WTC11 (cell line): ENCODE data around the gene ACHE. TPM values are rescaled to one million over a fixed set of nuclear protein-coding genes. Genes with fewer than 3 reads are reported as not detected.

Experiments used
- ATF3 ChIP-seq: sonication (generic); formaldehyde crosslinking; conservative IDR thresholded peaks from 2 replicates; pipeline ENCODE4 v1.8.1; 2022; ENCODE audit warnings: mild to moderate bottlenecking, missing genetic modification reagents
- CREB1 ChIP-seq: sonication (generic); formaldehyde crosslinking; IDR thresholded peaks from 2 replicates; pipeline ENCODE4 v1.8.0; 2023; ENCODE audit warnings: mild to moderate bottlenecking, missing genetic modification reagents
- ELF4 ChIP-seq: sonication (generic); formaldehyde crosslinking; IDR thresholded peaks from 2 replicates; pipeline ENCODE4 v1.8.1; 2022; ENCODE audit warnings: low read depth, mild to moderate bottlenecking, moderate library complexity, missing genetic modification reagents
- ERG ChIP-seq: fragments of 250-450 bp; sonication (Bioruptor Pico); IDR thresholded peaks from 2 replicates; pipeline ENCODE4 v1.8.0; 2021; ENCODE audit warnings: mild to moderate bottlenecking
- ETV6 ChIP-seq: sonication (generic); formaldehyde crosslinking; IDR thresholded peaks from 2 replicates; pipeline ENCODE4 v1.8.1; 2022; ENCODE audit warnings: mild to moderate bottlenecking, missing genetic modification reagents
- FOXP4 ChIP-seq: sonication (generic); formaldehyde crosslinking; IDR thresholded peaks from 2 replicates; pipeline ENCODE4 v1.8.0; 2022; ENCODE audit warnings: mild to moderate bottlenecking, missing genetic modification reagents
- HMGXB4 ChIP-seq: sonication (generic); formaldehyde crosslinking; IDR thresholded peaks from 2 replicates; pipeline ENCODE4 v1.8.1; 2023; ENCODE audit warnings: mild to moderate bottlenecking, moderate library complexity, missing genetic modification reagents
- IRF1 ChIP-seq: sonication (generic); formaldehyde crosslinking; IDR thresholded peaks from 2 replicates; pipeline ENCODE4 v1.8.0; 2023; ENCODE audit warnings: missing genetic modification reagents
- KAT7 ChIP-seq: sonication (generic); formaldehyde crosslinking; IDR thresholded peaks from 2 replicates; pipeline ENCODE4 v1.8.1; 2023; ENCODE audit warnings: missing genetic modification reagents, mild to moderate bottlenecking, borderline replicate concordance
- MLX ChIP-seq: sonication (generic); formaldehyde crosslinking; IDR thresholded peaks from 2 replicates; pipeline ENCODE4 v1.8.1; 2023; ENCODE audit warnings: mild to moderate bottlenecking, missing genetic modification reagents, moderate library complexity
- MYBL2 ChIP-seq: sonication (generic); formaldehyde crosslinking; IDR thresholded peaks from 2 replicates; pipeline ENCODE4 v1.8.1; 2023; ENCODE audit warnings: mild to moderate bottlenecking, moderate library complexity, missing genetic modification reagents
- NR3C1 ChIP-seq: sonication (generic); formaldehyde crosslinking; conservative IDR thresholded peaks from 2 replicates; pipeline ENCODE4 v1.8.1; 2023; ENCODE audit warnings: low read depth, mild to moderate bottlenecking, missing genetic modification reagents
- OVOL2 ChIP-seq: fragments of 250-450 bp; sonication (Bioruptor Pico); IDR thresholded peaks from 2 replicates; pipeline ENCODE4 v1.9.0; 2021; ENCODE audit warnings: mild to moderate bottlenecking, borderline replicate concordance
- PRRX2 ChIP-seq: fragments of 250-450 bp; sonication (Bioruptor Pico); IDR thresholded peaks from 2 replicates; pipeline ENCODE4 v1.8.0; 2021; ENCODE audit warnings: mild to moderate bottlenecking
- SMAD3 ChIP-seq: sonication (generic); formaldehyde crosslinking; IDR thresholded peaks from 2 replicates; pipeline ENCODE4 v1.8.0; 2022; ENCODE audit warnings: missing genetic modification reagents, mild to moderate bottlenecking, borderline replicate concordance
- TCF7 ChIP-seq: sonication (generic); formaldehyde crosslinking; IDR thresholded peaks from 2 replicates; pipeline ENCODE4 v1.8.0; 2022; ENCODE audit warnings: mild to moderate bottlenecking, low read depth, missing genetic modification reagents, moderate library complexity
- TEAD1 ChIP-seq: sonication (generic); formaldehyde crosslinking; IDR thresholded peaks from 2 replicates; pipeline ENCODE4 v1.8.0; 2022; ENCODE audit warnings: mild to moderate bottlenecking, missing genetic modification reagents
- TEAD4 ChIP-seq: sonication (generic); formaldehyde crosslinking; IDR thresholded peaks from 2 replicates; pipeline ENCODE4 v1.8.0; 2022; ENCODE audit warnings: mild to moderate bottlenecking, missing genetic modification reagents
- USF1 ChIP-seq: sonication (generic); formaldehyde crosslinking; IDR thresholded peaks from 2 replicates; pipeline ENCODE4 v1.8.0; 2022; ENCODE audit warnings: mild to moderate bottlenecking, missing genetic modification reagents
- USF2 ChIP-seq: sonication (generic); formaldehyde crosslinking; IDR thresholded peaks from 2 replicates; pipeline ENCODE4 v1.8.1; 2023; ENCODE audit warnings: mild to moderate bottlenecking, missing genetic modification reagents, moderate library complexity
- ZNF138 ChIP-seq: sonication (generic); formaldehyde crosslinking; conservative IDR thresholded peaks from 2 replicates; pipeline ENCODE4 v1.8.1; 2022; ENCODE audit warnings: mild to moderate bottlenecking, moderate library complexity, missing genetic modification reagents
- ZNF281 ChIP-seq: sonication (generic); formaldehyde crosslinking; IDR thresholded peaks from 2 replicates; pipeline ENCODE4 v1.8.0; 2023; ENCODE audit warnings: mild to moderate bottlenecking, missing genetic modification reagents
- ZNF416 ChIP-seq: fragments of 250-450 bp; sonication (Bioruptor Pico); IDR thresholded peaks from 2 replicates; pipeline ENCODE4 v1.9.0; 2021; ENCODE audit warnings: mild to moderate bottlenecking, inconsistent platforms
- ZNF425 ChIP-seq: fragments of 250-450 bp; sonication (Bioruptor Pico); conservative IDR thresholded peaks from 2 replicates; pipeline ENCODE4 v1.9.0; 2021; ENCODE audit warnings: mild to moderate bottlenecking
- total RNA-seq: library from RNA; stranded (reverse); gene quantifications from 3 replicates; pipeline ENCODE4 v1.2.3, GENCODE V29; 2021

ACHE gene
- total RNA-seq, 1 experiment from 2014 or later = 7.7 TPM

- TF ChIP-seq ELF4 (CRISPR knock-in tag) = peak; percentile 34; the same call in 1 of the 2 replicates
- peak; percentile 65 for TF ChIP-seq USF1 (CRISPR knock-in tag)
- no peak for TF ChIP-seq ZNF138 (CRISPR knock-in tag)
- no peak for TF ChIP-seq OVOL2
- no peak for TF ChIP-seq ZNF281 (CRISPR knock-in tag)
- TF ChIP-seq NR3C1 (CRISPR knock-in tag) = no peak
- TF ChIP-seq TEAD4 (CRISPR knock-in tag) = 0 out of 2 replicates have a peak, but pooled peaks have one; percentile 44
- TF ChIP-seq ZNF416 = peak; percentile 5; the same call in 1 of the 2 replicates
- TF ChIP-seq MLX (CRISPR knock-in tag) = 0 out of 2 replicates have a peak, but pooled peaks have one; percentile 11
- 0 out of 2 replicates have a peak, but pooled peaks have one; percentile 75 for TF ChIP-seq KAT7
- TF ChIP-seq TCF7 (CRISPR knock-in tag) = no peak
- 0 out of 2 replicates have a peak, but pooled peaks have one; percentile 11 for TF ChIP-seq USF2 (CRISPR knock-in tag)
- TF ChIP-seq FOXP4 (CRISPR knock-in tag) = 0 out of 2 replicates have a peak, but pooled peaks have one; percentile 72
- TF ChIP-seq MYBL2 (CRISPR knock-in tag) = peak; percentile 68
- no peak for TF ChIP-seq ATF3
- TF ChIP-seq CREB1 (CRISPR knock-in tag) = peak; percentile 56; the same call in 1 of the 2 replicates
- TF ChIP-seq TEAD1 (CRISPR knock-in tag) = no peak
- no peak for TF ChIP-seq ERG (CRISPR knock-in tag)
- 0 out of 2 replicates have a peak, but pooled peaks have one; percentile 35 for TF ChIP-seq IRF1 (CRISPR knock-in tag)
- TF ChIP-seq PRRX2 (CRISPR knock-in tag) = peak; percentile 31; the same call in 1 of the 2 replicates
- TF ChIP-seq ZNF425 (CRISPR knock-in tag) = no peak
- 0 out of 2 replicates have a peak, but pooled peaks have one; percentile 62 for TF ChIP-seq HMGXB4 (CRISPR knock-in tag)
- no peak for TF ChIP-seq SMAD3
- peak; percentile 87; the same call in 1 of the 2 replicates for TF ChIP-seq ETV6 (CRISPR knock-in tag)
- TF ChIP-seq, all 79 proteins: peak for 33
Measured at GRCh38 chr7:100888988-100889750, 6.5 kb downstream of the ACHE start, which contains the start of gene UFSP1 (continued).
